ENCODE results near the gene SCN1A.

GRCh38 chr2:166104773-166105172, 23.0 kb downstream of the SCN1A start:
- TF ChIP-seq POLR2A (IDR thresholded peaks at IDR 0.05) (no peak), CTCF (IDR thresholded peaks at IDR 0.05) (no peak)
